ENCODE measurements around the gene KHDC4.

Gene KHDC4

DNA sequence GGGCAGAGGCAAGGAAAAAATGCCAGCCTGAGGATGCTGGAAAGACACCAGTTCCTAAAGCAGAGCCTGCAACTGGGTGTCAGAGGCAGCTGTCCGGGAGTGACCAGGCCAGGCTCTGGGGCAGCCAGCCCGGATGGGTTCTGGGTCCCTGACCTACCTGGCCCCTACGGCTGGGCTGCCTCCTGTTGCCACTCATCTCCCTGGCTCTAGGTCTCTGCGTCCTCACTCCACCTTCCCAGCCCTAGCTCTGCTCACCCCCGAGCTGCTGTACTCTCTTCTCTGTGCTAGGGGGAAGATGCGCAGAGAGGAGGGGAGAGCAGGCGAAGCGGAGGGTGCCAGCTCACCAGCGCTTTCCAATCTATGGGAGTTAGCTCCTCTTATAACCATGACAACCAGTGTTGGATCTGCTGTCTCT is 35.2 kb upstream of the KHDC4 start:
- no peak for DNase-seq (ENCODE audit: low spot score)

- DNase-seq (ENCODE audit: low spot score), result no peak
These were observed 34.5 kb upstream of the KHDC4 start for GRCh38 chr1:155968670-155969069.

- DNase-seq (ENCODE audit: low spot score), result no peak
These were observed 33.8 kb upstream of the KHDC4 start for GRCh38 chr1:155968051-155968400.

DNA sequence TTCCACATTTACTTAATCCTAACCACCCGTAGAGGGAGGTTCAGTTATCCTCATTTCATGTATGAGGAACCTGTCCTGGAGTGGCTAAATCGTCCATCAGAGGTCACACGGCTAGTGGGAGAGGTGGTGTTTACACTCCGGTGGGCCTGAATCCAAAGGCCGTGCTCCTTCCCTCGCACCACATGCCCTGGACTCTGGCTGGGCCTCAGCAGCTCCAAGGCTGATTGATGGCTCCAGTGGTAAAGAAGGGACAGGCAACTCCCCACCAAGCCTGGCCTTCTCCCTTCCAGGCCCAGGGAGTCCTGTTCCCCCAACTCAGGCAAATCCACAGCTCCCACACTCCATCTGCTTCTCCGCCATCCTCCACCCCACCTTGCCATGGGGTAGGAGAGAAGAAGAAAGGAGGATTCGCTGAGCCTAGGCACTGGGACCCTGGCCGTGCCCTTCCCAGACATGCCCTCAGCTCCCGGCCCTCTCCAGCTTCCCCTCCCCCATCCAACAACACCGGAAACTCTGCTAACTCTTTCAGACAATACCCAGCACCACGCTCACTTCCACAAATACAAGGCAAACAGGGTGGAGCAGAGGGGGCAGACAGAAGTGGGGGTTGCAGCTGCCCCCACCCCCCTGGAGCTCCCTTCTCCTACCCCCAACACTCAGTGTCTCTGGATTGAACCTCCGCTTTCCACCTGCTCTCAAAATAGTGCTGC is 33.3 kb upstream of the KHDC4 start:
- no peak for DNase-seq (ENCODE audit: low spot score)

DNA sequence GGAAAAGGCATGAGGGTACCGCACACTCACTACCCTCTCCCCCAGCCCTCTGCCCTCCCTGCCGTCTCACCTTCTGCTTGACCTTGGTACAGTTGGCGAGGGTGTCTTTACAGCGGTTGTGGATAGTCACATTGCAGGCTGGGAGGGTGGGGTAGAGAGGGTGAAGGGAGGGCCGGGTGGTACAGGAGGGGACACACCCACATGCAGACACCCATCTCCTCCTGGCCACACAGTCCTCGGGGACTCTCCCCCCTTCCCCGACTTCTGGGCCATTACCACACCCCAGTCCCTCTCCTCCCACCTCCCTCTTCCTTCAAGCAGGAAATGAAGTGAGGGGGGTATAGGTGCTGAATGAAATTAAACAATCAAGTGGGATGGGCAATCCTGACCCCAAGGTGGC is 32.5 kb upstream of the KHDC4 start:
- DNase-seq (ENCODE audit: low spot score), result no peak

GRCh38 chr1:155966135-155966534 is 31.9 kb upstream of the KHDC4 start:
- no peak for DNase-seq (ENCODE audit: low spot score)

GRCh38 chr1:155964193-155964592 is 30.0 kb upstream of the KHDC4 start:
- DNase-seq (ENCODE audit: low spot score), result no peak

DNA sequence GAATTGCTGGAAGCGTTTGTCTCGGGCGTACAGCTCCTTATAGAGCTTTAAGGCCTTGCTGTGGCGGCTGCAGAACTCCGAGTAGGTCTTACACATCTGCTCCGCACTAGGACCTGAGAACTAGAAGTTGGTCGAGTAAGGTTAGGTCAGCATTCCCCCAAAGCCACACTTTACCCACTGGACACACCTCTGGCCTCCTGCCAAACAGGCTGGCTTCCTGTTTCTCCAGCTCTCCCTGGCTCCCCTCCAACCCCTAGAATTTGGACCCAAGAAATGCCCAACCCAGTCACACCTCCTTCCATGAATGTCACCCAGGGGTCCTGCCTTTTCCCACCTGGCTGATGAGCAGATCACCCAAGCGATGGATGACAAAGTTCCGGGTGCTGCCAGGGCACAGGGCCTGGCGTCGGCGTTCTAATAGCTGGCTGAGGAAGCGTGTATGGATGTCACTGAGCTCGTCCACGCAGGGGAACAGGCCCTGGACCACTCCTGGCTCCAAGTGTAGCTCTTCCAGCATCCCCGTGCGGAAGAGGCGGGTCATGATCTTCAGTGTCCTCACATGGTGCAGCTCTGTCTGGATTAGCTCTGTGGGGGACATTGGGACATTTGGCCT is 28.5 kb upstream of the KHDC4 start:
- DNase-seq (ENCODE audit: low spot score), result no peak

- peak; percentile 38 for DNase-seq (ENCODE audit: low spot score)
These were observed 27.7 kb upstream of the KHDC4 start for GRCh38 chr1:155961937-155962336.

- no peak for DNase-seq (ENCODE audit: low spot score)
These were observed 26.0 kb upstream of the KHDC4 start for GRCh38 chr1:155960081-155960745.

DNA sequence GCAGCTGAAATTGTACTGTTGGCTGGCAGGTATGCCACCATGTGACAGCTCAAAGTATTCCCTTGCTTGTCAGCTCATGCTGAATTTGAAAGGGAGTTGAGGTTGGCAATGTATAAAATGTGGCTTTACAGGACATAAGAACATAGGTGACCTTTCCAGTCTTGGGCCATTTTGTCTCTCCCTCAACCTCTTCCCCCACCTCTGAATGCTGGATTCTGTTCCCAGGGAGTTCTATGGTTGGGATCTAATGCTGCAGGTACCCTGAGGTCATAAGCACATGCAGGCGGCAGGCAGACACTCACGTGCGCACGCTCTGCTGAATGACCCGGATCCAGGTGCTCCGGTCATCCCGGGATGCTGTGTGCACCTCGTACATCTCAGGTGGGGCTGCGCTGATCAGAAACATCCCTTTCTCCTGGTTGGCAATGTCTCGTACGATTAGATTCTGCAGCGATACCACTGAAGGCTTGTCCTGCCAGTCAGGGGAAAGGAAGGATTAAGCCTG is 23.2 kb upstream of the KHDC4 start:
- no peak for DNase-seq (ENCODE audit: low spot score)

- DNase-seq (ENCODE audit: low spot score), result no peak
These were observed 20.4 kb upstream of the KHDC4 start for GRCh38 chr1:155954645-155955044.

GRCh38 chr1:155952505-155952890 is 18.3 kb upstream of the KHDC4 start:
- no peak for DNase-seq (ENCODE audit: low spot score)

DNA sequence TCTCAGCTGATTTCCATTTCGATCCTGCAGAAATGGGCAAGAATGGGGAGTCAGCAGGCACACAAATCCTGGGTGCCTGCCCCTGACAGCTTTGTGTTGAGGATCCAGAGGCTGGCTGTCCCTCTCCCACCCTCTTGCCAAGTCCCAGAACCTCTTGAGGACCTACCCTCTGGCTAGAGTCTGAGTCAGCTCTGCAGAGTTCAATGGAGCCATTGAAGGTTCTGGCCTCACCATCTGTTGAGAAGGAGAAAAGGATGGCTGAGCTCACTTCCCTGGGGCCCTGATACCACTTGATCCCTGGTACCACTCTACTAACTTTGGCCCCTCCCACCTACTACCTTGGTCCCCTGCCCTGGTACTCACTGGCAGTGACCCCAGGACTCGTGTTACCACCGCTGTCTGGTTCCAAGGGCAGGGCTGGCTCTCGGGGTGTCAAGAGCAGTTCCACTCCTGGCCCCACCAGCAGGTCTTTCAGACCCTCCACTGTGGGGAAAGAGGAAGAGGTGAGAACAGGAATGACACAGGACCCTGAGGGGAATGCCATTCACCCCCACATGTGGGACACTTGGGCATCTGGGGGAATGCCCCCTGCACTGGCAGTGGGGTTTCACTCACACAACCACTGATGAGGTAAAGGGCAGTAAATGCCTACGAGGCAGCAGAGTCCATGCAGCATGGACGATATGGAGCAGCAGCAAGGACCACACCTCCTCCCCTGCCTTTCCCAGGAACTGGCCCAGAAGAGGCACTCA is 17.7 kb upstream of the KHDC4 start:
- no peak for DNase-seq (ENCODE audit: low spot score)

GRCh38 chr1:155950829-155951228 is 16.6 kb upstream of the KHDC4 start:
- no peak for DNase-seq (ENCODE audit: low spot score)

DNA sequence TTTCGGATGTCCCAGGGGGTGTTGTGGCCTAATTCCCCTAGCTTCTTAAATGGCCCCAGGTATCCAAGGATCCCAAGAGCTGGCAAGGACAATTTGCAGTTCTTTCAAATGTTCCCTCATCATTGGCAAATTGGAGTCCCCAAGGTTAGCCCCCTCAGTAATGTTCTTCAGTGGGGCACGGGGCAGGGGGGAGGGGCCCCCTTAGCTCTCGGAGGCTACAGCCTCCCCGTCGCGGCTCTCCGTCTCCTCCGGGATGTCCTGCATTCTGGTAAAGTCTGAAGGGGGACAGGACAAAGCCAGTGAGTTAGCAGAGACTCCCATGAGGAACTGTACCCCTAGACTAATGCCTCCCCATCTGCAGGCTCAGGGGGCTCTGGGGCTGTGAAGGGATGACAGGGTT is 13.5 kb upstream of the KHDC4 start:
- no peak for DNase-seq (ENCODE audit: low spot score)

- no peak for DNase-seq (ENCODE audit: low spot score)
These were observed 13.1 kb upstream of the KHDC4 start for GRCh38 chr1:155947292-155947691.

GRCh38 chr1:155946633-155947219 is 12.5 kb upstream of the KHDC4 start:
- no peak for DNase-seq (ENCODE audit: low spot score)

GRCh38 chr1:155944444-155944799 is 10.2 kb upstream of the KHDC4 start:
- DNase-seq (ENCODE audit: low spot score), result no peak

GRCh38 chr1:155942578-155943141 is 8.4 kb upstream of the KHDC4 start:
- no peak for DNase-seq (ENCODE audit: low spot score)

GRCh38 chr1:155941845-155942531 is 7.8 kb upstream of the KHDC4 start:
- DNase-seq (ENCODE audit: low spot score), result no peak
